Measurements from ENCODE around the gene AREL1.

Gene AREL1

DNA sequence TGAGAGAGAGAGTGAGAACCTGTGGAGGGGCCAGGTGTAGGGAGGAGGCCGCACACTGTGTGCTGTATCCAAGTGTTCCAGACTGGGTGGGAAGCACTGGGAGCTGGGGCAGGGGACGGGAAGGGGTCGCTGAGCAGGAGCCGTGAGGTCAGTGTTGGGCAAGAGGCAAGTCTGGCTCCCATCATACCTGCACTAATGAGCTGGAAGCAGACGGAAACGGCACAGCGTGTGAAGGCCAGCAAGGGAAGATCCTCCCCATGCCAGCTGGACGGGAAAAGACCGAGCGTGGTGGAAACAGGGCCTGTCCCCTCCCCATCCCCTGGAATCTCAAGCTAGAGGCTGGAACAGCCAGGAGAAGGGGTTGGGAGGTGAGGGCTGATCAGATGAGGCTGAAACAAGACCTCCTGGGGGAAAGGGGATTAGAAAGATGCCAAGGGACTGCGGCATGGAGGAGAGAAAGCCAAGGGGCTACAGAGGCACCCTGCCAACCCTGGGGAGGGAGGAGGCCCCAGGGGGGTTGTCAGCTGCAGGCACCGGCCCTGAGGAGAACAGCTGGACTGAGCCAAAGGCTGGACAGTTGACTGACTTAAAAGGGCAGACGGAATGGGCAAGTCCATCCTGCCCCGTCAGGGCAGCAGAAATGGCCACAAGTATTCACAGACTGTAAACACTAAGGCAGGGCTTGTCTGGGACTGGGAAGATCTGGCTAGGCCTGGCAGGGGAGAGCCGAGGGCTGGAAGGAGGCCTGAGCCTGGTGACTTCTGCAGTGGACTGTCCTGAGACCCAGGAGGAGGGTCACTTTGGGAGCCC lies 81.8 kb downstream of the AREL1 start:
- DNase-seq, result no peak

DNA sequence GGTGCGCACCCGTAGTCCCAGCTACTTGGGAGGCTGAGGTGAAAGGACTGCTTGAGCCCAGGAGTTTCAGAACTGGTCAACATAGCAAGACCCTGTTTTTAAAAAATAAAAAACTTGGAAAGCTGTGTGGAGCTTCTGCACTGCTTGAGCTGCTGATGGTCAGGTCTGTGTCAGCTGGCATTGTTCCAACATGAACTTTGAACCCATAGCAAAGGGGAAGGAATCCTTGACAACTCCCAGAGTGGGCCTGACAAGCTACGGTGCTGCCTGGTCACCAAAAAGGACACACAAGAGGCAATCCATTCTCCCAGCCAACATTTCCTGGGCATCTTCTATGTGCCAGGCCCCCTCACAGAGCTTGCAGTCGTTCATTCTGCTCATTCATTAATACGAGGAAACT lies 84.5 kb downstream of the AREL1 start:
- no peak for DNase-seq

DNA sequence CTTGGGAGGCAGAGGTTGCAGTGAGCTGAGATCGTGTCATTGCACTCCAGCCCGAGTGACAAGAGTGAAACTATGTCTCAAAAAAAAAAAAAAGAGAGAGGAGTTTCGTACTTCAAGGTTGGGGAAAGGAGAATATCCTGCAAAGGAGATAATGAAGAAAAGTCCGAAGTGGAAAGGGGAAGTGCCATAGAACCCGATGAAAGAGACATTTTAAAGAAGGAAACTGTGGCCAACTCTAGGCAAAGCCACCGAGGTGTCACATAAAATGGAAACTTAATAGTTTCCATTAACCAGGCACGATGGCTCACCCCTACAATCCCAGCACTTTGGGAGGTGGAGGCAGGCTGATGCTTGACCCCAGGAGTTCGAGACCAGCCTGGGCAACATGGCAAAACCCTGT lies 85.8 kb downstream of the AREL1 start:
- peak; percentile 67 for DNase-seq

DNA sequence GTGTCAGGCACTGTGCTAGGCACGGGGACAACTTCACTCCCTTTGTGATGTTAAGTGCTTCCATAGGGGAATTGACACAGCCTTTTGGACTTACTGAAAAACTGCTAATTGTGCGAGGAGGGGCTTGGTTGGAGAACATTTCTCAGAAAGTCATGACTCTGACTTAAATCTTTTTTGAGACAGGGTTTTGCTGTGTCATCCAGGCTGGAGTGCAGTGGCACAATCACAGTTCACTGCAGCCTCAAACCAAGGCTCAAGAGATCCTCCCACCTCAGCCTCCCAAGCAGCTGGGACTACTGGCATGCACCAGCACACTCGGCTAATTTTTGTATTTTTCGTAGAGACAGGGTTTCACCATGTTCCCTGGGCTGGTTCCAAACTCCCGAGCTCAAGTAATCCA lies 90.6 kb downstream of the AREL1 start:
- no peak for DNase-seq

DNA sequence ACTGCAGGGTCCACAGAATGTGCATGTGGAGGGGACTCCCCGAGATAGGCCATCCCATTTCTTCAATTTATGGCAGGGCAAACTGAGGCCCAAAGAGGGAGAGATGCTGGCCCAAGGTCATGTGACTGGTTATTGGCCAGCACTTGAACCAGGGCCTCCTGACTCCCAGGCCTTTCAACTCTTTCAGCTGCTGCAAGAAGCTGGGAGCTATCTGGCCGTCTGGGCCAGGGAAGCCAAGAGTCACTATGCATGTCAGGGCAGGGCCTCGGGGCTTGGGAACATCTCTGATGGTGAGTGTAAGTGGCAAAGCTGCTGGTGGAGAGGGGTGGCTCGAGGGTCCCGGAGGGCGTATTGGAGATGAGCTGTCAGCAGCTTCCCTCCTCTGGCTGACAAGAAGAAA lies 91.3 kb downstream of the AREL1 start:
- no peak for DNase-seq

DNA sequence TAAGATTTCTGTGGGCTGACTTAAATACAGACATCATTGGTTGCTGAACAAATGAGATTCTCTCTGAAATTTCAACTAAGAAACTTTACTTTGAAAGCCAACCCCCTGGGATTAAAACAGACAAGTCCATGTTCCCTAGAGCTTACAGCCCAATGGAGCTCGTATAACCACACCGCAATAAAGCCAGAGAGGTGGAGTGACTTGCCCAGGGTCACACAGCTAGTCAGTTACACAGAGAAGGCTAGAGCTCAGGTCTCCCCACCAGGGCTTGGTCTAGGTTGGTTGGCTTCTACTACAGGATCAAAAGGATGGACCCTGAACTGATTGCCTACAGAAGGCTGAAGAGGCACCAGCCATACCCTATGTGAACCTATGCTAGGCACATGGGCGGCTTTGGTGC lies 92.0 kb downstream of the AREL1 start:
- DNase-seq, result no peak

DNA sequence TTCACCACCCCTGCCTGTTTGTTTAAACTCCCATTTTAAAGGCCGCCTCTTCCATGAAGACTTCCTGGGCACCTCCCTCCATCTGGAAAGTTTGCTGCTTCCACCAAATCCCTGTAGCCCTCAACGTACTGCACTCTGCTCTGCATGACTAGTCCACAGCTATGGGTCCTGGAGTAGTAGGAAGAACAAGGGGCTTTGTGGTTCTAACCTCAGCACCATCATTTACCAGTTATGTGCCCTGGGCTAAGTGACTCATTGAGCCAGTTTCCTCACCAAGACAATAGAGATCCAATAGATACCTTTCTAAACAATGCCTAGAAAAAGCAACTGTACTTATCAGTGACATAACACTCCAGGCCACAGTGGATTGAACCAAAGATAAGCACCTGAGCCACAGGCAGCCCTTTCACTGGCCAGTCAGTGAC lies 92.4 kb downstream of the AREL1 start:
- no peak for DNase-seq

DNA sequence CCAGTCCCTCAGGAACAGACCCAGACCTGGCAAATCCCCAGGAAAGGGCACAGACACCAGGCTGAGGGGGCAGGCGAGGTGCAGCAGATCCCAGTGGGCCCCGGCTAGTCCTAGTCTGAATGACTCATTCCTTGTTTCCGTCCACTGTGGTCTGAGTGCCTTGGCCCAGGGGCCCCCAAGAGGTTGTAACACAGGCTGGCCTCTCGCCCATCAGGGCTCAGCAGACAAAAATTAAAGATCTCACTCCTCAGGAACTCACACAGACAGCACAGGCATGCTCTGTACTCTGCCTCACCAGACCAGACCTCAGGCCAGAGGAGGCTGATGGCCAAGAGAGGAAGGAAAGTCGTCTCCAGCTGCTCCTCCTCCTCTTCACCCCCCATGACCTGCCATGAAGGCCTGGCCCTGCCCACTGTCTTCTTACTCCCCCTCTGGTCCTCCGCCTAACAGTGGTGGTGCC lies 93.2 kb downstream of the AREL1 start:
- DNase-seq, result no peak

DNA sequence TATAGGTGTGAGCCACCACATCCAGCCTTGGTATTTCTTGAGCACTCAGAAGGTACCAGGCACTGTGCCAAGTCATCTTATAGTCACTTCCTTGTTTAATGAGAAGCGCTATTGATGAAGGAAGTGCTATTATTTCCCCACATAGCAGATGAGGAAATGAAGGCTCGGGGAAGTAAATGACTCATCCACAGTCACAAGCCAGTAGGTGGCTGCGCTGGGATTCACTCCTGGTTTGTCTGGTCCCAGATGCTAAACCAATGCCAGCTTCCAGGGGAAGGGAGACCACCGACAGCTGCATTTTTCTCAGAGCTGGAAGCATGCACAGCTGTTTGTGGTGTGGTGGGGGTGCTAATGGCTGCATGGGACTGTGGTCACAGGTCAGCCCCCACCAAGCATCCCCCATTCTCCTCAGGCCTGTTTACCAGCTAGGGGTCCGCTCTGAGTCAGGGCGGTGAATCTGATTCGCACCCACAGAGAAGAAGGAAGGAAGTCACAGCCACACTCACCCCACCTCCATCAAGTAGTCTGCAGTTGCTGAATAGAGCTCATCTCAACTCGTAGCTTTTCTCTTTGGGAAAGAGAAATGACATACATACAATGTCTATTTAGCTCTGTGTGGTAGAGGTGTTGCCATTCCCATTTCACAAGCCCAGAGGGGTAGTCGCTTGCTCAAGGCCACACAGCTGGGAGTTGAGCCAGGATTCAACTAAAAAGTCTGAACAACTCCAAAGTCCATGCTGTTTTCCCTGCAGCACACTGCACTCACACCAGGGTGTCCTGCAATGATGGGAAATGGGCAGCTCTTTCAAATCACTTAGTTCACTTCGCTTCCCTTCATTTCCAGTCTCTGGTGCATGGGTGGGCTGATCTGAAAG lies 94.6 kb downstream of the AREL1 start:
- peak; percentile 21 for DNase-seq

DNA sequence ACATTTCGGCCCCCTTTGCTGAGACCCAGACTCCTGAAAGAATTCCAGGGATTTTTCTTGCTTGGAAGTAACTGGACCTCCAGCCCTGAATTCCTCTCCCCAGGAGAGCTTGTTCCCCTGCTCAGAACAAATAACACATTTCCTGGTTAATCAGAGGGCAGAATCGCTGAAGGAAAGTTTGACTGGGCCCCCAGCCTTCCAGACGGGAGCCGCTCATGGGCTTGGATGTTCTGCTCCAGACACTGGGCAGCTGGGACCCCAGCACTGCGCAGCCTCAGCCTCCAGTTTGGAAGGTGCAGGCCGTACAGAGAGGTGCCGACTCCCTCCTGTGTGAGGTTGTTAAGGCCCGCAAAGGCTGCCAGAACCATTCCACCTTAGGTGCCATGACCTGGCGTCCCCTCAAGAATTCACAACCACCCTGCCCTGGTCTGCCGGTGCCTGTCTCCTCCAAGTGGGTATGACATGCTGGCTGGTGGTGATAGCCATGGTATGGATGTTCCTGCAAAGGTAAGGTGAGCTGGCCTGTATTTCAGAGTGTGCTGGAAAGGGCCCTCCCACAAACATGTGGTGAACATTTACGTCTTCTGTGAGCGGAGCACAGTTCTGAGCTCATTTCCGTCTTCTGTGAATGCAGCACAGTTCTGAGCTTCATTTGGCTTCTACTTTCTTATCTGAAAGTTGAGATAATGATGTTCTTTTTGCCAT lies 95.7 kb downstream of the AREL1 start:
- no peak for DNase-seq

DNA sequence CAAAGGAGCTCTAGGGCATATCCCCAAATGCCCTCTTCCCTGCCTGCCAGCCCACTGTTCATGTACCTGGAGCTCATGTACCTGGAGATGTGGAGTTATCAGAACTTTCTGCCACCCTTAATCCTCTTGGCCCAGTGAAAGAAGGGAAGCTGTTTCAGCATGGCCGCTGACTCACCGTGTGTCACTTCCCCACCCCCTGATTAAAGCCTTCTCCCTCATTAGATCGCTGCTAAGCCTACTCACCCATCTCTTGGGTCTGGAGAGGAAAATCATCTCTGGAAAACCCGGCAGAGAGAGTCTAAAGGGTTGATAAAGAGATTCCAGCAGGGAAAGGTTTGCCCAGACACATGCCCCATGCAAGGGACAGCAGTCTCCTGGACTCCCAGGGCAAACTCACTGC lies 96.4 kb downstream of the AREL1 start:
- no peak for DNase-seq

DNA sequence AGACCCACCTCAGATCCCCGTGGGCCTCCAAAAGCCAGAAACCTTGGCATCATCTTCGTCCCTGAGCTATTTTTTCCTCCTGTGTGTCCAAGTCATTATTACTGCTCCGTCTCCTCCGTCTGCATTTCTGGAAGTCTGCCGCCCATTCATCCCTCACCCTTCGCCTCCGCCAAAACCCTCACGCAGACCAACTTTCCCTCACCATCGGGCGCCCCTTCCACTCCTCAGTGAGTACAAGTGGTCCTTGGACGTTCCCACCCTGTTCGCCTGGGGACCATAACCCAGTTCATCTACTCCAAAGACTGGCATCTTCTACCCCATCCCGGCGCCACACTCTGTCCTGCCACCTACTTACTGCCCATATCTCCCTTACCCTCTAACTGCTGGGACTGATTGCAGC lies 97.1 kb downstream of the AREL1 start:
- no peak for DNase-seq

DNA sequence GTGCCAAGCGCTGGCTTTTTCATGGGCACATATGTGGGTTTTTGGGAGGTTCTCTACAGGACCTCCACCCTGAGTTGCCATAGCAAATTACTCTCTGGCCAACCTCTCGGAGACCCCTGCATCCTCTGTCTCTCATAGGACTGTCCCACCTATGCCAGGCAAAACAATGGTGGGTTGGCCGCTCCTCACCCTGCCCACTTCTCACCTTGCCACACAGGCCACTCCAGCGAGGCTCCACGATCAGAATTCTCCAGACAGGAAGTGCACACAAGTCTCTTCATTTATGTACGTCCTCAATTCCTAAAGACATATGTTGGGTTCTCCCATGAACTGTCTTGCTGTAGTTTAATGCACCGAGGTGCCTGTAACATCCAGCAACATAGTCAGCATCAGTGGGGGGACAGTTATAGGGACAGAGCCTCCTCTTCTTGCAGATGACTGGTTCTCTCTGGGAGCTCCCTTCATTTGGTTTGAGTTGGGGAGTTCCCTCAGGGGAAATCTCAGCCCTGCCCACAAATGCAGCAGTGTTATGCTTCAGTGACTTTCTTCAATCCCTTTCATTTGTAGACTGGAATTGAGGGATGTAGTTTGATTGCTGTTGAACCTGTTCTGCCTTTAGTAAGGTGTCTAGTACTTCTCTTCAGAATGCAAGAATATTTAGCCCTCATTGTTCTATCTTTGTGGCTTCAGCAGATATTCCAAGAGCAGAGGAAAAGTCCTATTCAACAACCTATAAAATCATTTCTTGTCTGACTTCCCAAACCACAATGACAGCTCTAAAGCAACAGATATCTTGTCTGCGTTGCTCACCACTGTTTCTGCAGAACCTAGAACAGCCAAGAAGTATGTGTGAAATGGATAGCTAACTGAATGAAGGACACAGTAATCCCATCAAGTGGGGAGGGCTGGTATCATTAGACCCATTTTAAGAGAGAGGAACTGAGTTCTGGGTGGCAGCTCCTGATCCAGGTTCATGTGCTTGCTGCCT lies 98.1 kb downstream of the AREL1 start:
- DNase-seq, result no peak

DNA sequence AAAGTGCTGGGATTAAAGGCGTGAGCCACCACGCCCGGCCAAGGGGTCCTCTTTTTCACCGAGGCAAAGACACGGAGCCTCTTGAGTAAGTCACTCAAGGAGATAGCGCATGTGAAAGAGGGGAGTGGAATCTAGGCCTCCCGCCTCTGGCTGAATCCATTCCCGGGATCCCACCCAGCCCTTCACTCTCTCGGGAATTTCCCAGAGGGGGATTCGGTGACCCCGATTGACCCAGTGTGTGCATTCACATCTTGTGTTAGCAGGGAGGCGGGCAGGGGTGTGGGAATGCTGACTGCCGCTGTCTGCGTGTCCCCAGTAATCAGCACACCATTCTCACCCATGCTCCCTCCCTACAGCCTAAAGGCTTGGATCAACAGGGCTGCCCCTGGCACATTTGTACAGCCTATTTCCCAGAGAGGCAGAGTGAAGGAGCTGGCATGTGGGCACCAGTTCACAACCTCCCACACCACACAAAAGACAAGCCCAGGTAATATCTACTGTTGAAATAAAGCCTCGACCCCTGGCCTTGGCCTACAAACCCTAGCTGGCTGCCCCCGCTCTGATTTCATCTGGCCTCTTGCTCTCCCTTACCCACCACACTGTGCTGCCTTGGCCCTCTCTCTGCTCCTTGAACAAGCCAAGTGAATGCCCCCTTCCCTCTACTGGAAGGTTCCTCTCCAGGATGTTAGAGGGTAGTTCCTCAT lies 99.5 kb downstream of the AREL1 start:
- no peak for DNase-seq

DNA sequence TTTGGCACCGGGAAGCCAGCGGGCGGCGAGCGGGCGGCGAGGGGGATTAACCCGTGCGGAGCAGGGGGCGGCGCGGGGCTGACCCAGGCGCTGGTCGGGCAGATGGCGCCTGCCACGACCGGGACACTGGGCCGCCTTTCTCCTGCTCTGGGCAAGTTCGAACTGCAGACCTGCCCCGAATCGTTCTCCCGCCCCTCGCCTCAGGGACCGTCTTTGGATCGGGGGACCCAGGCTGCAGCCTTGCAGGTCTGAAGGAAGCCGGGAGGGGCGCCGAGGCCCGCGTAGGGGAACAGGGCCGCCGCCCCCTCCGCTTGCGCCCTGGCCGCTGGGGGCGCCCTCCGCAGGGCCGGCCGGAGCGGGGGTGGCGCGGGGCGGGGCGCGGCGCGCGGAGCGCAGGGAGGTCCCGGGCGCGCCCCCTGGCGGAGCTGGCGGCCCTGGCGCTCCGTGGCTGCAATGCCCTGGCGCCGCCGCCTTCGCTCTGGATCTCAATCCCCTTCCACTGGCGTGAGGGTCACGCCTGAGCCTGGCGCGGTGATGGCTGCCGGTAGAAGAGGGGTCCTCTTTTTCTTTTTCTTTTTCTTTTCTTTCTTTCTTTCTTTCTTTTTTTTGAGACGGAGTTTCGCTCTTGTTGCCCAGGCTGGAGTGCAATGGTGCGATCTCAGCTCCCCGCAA lies 100.4 kb downstream of the AREL1 start:
- DNase-seq, result no peak

DNA sequence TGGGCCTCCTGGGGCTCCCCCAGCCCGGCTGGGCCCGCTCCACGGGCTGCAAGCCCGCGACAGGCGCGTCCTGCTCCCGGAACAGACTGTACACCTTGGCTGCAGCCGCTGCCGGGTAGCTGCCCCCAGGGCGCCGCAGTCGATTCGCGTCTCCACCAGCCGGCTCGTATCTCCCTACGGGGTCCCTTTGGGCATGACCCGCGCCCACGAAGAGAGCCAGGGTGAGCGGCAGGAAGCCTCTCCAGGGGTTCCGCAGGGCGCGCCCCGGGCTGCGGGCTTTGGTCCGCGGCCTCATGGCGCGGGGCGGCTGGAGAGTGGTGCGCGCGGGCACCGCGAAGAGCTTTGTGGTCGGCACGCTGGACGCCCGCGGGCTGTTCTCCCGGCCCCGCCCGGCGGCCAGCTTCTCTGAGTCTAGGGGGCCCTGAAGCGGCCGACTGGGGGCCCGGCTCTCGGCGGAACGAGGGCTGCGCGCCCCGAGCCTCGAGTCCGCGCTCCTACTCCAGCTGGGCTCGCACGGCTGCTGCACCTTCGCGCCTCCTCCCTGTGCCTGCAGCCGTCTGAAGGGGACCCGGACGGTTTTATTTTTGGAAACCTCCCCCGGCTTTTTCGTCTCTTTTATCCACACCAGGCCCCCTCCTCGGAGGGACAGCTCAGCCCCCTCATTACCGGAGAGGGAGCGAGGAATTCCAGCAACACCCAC lies 101.1 kb downstream of the AREL1 start, which contains the start of gene LTBP2:
Gene LTBP2 (minus strand): TSS at position 588 of the 700 bp plus-strand sequence. CDS start 293 bp downstream, at position 295.
- DNase-seq, result no peak

Measured in GF-D8 (cell line).